Measurements from ENCODE around the gene LPAR5.

The LPAR5 gene

GRCh38 chr12:6635375-6635855 is 344 bp downstream of the LPAR5 start:
- DNase-seq, result no peak

- DNase-seq, result peak; percentile 17 to 39
These were observed 3.5 kb downstream of the LPAR5 start for GRCh38 chr12:6632026-6632983.

GRCh38 chr12:6631549-6631961 is 4.2 kb downstream of the LPAR5 start:
- DNase-seq, result no peak

- DNase-seq, result no peak
These were observed 5.0 kb downstream of the LPAR5 start for GRCh38 chr12:6630736-6631135.

- peak in 1 of 2 experiments; percentile 41 for DNase-seq
These were observed 8.1 kb downstream of the LPAR5 start for GRCh38 chr12:6627616-6628015.

GRCh38 chr12:6626654-6627283 is 9.0 kb downstream of the LPAR5 start:
- no peak for DNase-seq

- DNase-seq, result no peak
These were observed 14.9 kb downstream of the LPAR5 start for GRCh38 chr12:6620885-6621274.

GRCh38 chr12:6620137-6620884 is 15.4 kb downstream of the LPAR5 start:
- DNase-seq, result no peak

- DNase-seq, result no peak
These were observed 17.1 kb downstream of the LPAR5 start for GRCh38 chr12:6618483-6619225.

- DNase-seq, result no peak
These were observed 20.0 kb downstream of the LPAR5 start for GRCh38 chr12:6615802-6616201.

- DNase-seq, result no peak
These were observed 21.1 kb downstream of the LPAR5 start for GRCh38 chr12:6614513-6615172.

- DNase-seq, result peak; percentile 97
These were observed 21.8 kb downstream of the LPAR5 start for GRCh38 chr12:6613776-6614512.

- peak; percentile 93 to 94 for DNase-seq
These were observed 22.6 kb downstream of the LPAR5 start for GRCh38 chr12:6613015-6613775.

- no peak for DNase-seq
These were observed 23.1 kb downstream of the LPAR5 start for GRCh38 chr12:6612652-6613014.

- DNase-seq, result no peak
These were observed 23.5 kb downstream of the LPAR5 start for GRCh38 chr12:6612247-6612646.

- no peak for DNase-seq
These were observed 27.0 kb downstream of the LPAR5 start for GRCh38 chr12:6608592-6609281.

GRCh38 chr12:6607751-6608591 is 27.8 kb downstream of the LPAR5 start:
- DNase-seq, result peak; percentile 90 to 91

GRCh38 chr12:6606331-6607131 is 29.2 kb downstream of the LPAR5 start:
- DNase-seq, result peak in 1 of 2 experiments; percentile 38
